ENCODE data around the gene INPP4A.

DNA sequence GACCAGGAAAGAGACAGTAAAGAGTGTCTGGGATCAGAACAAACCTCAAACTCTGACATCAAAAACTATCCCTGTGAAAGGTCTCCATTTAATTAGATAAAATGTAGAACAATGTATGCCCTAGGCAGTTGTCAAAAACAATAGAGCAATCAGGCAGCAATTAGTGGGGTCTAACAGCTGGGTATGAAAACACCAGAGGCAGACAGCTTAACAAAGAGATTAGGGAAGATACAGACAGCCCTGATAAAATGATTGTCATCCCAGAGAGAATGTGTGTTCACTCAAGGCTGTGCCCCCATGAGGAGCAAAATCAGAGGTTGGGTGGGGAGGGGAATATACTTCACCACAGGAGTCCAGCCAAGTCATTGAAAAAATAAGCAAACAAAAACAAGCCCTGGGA lies 50.0 kb downstream of the INPP4A start:
- TF ChIP-seq, protein P1, sequence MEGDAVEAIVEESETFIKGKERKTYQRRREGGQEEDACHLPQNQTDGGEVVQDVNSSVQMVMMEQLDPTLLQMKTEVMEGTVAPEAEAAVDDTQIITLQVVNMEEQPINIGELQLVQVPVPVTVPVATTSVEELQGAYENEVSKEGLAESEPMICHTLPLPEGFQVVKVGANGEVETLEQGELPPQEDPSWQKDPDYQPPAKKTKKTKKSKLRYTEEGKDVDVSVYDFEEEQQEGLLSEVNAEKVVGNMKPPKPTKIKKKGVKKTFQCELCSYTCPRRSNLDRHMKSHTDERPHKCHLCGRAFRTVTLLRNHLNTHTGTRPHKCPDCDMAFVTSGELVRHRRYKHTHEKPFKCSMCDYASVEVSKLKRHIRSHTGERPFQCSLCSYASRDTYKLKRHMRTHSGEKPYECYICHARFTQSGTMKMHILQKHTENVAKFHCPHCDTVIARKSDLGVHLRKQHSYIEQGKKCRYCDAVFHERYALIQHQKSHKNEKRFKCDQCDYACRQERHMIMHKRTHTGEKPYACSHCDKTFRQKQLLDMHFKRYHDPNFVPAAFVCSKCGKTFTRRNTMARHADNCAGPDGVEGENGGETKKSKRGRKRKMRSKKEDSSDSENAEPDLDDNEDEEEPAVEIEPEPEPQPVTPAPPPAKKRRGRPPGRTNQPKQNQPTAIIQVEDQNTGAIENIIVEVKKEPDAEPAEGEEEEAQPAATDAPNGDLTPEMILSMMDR (IDR thresholded peaks at IDR 0.05), result no peak
- TF ChIP-seq POLR2A (IDR thresholded peaks at IDR 0.05), result no peak
